Omental fat pad (tissue), 4 donors: ENCODE data around the gene ANTXR1. TPM values are rescaled to one million over a fixed set of nuclear protein-coding genes. Genes with fewer than 3 reads are reported as not detected.

Experiments
- ATAC-seq: fragments of 150-250 bp; one replicate; pipeline ENCODE4 v1.9.1; 2016; ENCODE audit warnings: mild to moderate bottlenecking, moderate library complexity; ENCODE audit not compliant: low FRiP score
- DNase-seq: peaks from one replicate; pipeline ENCODE4 v3.0.0-alpha.2; 2019; ENCODE audit warnings: low spot score
- CTCF ChIP-seq, 3 donors: fragments of 450-650 bp; IDR thresholded peaks; one replicate each; pipeline ENCODE4 v1.5.1; 2016 to 2017; ENCODE audit warnings: antibody characterized with exemption in 3 of 3, mild to moderate bottlenecking in 3 of 3, moderate library complexity in 2 of 3
- total RNA-seq, 4 donors: library from RNA; depleted of rRNA; stranded (reverse); fragments of >200 nt; gene quantifications; one replicate each; pipeline ENCODE4 v1.1.0, GENCODE V29; 2016

Gene ANTXR1
- total RNA-seq, 4 donors from 2014 or later = 27.7 to 49.1 (median 37.1) TPM

DNA sequence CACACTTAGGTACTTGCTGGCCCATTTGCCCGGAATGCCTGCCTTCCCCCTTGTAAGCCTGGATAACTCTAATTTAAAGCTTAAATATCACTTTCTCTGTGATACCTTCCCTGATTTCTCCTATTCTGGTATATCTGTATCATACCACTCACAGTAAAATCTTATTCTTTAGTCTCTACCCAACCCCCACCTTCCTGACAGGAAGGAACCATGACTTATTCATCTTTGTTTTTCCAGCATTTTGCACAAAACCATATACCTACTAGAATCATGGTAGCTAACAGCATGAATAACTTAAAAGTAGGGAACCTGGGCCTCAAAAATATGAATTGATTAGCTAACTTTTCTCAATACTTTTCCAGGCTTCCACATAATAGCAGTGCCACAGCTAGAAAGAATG, 262.5 kb downstream of the ANTXR1 start:
- no peak for ATAC-seq
- no peak for DNase-seq
- no peak for TF ChIP-seq CTCF (IDR thresholded peaks at IDR 0.05)

GRCh38 chr2:69278366-69278765, 265.4 kb downstream of the ANTXR1 start:
- no peak for TF ChIP-seq CTCF (IDR thresholded peaks at IDR 0.05)
- no peak for DNase-seq
- no peak for ATAC-seq

DNA sequence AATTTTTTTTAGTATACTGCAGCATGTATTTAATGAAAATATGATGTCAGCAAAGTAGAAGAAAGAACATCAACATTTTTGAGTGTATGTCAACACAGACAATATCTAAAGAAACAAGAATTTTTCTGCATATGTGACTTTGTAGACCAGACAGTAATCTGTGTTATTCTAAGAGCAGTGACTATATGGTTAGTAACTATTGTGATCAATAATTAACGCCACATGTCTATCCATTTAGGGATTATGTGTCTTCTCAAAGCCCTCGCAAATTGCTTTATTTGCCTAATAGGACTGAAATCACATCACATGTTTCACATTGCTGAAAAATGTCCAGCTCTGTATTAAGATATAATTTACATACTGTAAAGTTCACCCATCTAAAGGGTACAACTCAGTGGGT, 266.2 kb downstream of the ANTXR1 start:
- TF ChIP-seq CTCF (IDR thresholded peaks at IDR 0.05) = no peak
- ATAC-seq = no peak

DNA sequence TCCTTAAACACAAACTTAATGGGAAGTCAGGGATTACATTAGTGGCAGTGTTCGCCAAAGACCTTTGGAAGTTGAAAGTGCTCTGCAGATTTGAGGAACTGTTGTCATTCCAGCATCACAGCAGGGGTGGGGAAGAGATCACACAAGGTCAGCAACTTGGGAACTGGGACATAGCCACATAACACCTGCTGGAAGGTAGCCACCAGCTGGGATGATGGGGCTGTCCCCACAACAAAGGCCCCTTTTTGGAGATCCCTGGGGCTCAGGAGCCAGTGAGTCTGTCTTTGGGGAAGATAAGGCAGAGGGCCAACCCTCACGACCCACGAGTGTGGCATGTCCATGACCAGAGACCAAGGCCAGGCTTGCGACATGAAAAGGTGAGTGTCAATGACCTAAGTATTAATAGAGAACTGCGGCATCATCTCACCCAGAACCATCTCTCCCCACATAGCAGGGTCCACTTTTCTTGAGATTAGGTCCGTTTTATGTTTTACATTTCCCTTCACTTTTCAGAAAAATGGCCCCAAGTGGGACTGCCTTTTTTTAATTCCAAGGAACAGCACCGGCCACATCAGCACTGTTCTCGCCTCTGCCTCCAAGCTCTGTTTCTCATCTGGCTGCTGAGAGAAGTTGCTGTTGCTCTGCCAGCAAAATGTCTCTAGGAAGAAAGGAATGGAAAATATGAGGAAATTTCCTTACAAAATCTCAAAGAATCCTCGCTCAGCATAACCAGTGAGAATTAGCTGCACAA, 267.1 kb downstream of the ANTXR1 start:
- no peak for ATAC-seq
- no peak for TF ChIP-seq CTCF (IDR thresholded peaks at IDR 0.05)
- no peak for DNase-seq

More for the DNA sequence above, 266.2 kb downstream of the ANTXR1 start:
- DNase-seq = no peak

DNA sequence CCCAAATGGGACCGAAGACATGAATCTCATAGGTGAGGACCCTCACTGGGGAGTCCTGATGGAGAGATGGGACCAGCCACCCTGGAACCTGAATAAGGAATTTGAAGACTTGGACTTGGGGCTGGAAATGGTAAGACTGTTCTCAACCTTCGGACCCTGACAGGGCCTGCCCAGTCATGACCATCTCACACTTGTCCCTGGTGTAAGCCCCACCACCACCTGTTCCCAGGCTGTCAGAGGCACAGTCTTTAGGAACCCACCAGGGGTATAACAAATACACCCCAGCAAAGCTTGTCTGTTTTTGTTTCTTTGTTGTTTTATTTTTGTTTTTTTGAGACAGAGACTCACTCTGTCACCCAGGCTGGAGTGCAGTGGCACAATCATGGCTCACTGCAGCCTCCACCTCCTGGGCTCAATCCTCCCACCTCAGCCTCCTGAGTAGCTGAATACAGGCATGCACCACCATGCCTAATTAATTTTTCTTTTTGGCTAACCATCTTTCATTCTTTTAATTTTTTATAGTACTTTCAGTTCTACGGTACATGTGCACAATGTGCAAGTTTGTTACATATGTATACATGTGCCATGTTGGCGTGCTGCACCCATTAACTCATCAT, 267.9 kb downstream of the ANTXR1 start:
- no peak for ATAC-seq
- TF ChIP-seq CTCF (IDR thresholded peaks at IDR 0.05) = no peak
- DNase-seq = no peak

DNA sequence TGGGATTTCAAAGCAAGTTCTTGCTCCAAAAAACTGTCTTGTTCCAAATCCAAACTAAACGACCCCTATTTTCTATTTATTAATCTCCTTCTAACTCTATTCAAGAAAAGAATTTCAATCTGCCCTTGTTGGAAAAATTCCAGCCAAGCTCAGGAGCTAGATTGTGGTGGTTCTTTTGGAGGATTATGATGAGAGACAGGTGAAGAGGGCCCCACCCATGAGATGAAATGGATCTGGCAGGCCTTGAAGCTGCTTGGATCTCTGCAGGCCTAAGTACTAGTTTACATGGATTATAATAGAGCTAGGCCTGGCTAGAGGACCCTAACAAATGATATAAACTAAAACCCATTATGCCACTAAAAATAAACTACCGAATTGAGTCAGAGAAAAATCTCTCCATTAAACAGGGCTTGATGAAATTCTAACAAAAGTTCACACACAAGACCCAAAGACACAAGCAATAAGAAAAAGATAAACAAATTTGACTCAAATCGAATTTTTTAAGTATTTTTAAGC, 272.5 kb downstream of the ANTXR1 start:
- ATAC-seq = no peak
- TF ChIP-seq CTCF (IDR thresholded peaks at IDR 0.05) = no peak
- no peak for DNase-seq

DNA sequence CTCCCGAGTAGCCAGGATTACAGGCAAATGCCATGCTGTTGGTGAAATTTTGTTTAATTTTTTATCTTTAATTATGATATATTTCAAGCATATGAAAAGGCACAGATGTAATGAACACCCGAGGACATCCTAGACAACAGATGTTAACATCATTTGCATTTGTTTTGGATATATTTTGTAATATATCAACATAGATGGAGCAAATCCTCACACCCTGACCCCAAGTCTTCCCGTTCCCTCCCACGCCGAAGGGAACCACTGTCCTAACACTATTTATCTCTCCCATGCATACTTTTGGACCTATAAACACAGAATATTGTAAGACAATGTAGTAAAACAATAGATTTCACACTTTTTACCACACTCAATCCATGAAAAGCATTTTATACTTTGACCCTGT, 274.6 kb downstream of the ANTXR1 start:
- DNase-seq (no peak), ATAC-seq (no peak)
- no peak for TF ChIP-seq CTCF (IDR thresholded peaks at IDR 0.05)
